Frontal cortex (tissue), 4 donors: ENCODE results near the gene ABCC2. TPM values are rescaled to one million over a fixed set of nuclear protein-coding genes. Genes with fewer than 3 reads are reported as not detected.
A peak's percentile ranks its signal among the peaks of the same experiment; 100 is the strongest.
"Not testable (repeated sequence)": the region's sequence is repeated elsewhere in the genome, so short reads cannot be mapped to it uniquely, and the experiment has no call there.

ENCODE experiments used
- DNase-seq, 2 donors: peaks; one replicate each; pipeline ENCODE4 v3.0.0; 2012; ENCODE audit warnings: low spot score in 2 of 2
- FAIRE-seq: peaks from 2 replicates; lab custom pipeline; 2012; peaks lifted over from hg19 to GRCh38; lab: Jason Lieb, UNC
- total RNA-seq: library from RNA; depleted of rRNA; stranded (reverse); fragments of >200 nt; gene quantifications from one replicate; pipeline ENCODE4 v1.2.3, GENCODE V29; 2014
- donor health status: control.
- donor health status: control.
- donor health status: control.

ABCC2 gene
- total RNA-seq: 0.41 TPM

DNA sequence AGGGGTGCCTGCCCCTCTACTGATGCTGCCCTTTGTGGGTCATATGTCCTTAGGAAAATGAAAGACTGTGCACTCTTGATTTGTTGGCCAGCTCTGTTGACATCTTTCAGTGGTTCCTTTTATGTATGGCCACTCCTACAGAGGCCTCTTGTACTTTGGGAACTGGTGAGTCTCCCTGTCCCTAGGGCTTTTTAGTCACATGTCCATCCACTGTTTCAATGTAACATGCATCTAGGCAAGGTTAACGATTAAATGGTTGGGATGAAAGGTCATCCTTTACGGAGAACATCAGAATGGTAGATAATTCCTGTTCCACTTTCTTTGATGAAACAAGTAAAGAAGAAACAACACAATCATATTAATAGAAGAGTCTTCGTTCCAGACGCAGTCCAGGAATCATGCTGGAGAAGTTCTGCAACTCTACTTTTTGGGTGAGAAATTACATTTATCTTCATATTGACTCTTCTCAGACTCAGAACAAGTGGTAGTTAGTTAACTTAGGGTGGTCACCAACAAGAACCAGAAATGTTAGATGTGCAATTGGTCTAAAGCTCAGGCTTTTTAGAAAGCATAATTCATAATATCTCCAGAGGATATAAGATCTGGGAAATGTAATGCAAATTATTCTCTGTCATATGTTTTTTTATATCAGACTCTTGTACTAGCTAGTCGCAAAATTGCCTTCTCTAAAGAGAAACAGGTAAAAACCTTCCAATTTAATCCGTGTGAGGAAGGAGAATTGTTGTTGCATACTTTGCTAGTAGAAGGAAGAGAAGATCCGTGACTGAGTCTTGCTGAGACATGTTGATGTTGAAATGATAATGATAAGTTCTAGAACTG is at the start of gene ABCC2:
Gene ABCC2 (plus strand): TSS at position 194 of the 840 bp plus-strand sequence. CDS start 205 bp downstream, at position 399.
- no peak for FAIRE-seq
- DNase-seq: no peak

DNA sequence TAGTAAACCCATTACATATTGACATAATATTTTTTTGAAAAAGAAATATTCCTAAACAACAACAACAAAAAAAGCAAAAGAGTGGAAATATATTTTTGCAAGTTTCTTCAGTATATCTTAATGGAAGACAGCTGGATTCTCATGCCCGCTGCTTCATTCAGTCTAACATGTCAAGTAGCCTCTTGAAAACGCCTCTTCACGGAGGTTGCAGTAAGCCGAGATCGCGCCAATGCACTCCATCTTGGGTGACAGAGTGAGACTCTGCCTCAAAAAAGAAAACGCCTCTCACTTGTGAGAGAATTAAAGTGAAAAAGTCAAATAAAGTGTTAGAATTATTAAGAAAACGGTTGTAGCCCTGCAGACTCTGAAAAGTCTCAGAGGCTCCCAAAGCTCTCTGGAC is 49.1 kb upstream of the ABCC2 start:
- FAIRE-seq (no peak), DNase-seq (no peak)

DNA sequence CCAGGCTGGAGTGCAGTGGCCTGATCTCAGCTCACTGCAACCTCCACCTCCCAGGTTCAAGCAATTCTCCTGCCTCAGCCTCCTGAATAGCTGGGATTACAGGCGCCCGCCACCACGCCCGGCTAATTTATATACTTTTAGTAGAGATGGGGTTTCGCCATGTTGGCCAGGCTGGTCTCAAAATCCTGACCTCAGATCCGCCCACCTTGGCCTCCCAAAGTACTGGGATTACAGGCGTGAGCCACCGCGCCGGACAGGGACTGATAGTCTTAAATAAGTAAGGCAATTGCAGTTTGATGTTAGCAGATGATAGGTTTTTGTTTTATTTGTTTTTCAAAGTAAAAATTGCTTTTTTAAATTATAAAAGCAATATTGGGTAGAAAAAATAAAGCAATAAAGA is 48.3 kb upstream of the ABCC2 start:
- not testable (repeated sequence) for DNase-seq, FAIRE-seq

DNA sequence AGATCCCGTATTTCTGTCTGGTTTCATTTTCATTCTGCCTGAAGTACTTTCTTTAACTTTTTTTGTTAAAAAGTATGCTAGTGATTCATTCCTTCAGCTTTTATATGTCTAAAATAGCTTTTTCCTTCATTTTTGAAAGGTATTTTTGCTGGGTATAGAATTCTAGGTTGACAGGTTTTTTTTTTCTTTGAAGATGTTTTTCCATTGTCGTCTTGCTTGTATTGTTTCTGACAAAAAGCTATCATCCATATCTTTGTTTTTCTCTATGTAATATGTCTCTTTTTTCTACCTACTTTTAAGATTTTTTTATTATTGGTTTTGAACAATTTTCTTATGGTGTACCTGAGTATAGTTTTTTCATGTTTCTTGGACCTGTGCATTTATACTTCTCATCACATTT is 42.2 kb upstream of the ABCC2 start:
- no peak for FAIRE-seq

DNA sequence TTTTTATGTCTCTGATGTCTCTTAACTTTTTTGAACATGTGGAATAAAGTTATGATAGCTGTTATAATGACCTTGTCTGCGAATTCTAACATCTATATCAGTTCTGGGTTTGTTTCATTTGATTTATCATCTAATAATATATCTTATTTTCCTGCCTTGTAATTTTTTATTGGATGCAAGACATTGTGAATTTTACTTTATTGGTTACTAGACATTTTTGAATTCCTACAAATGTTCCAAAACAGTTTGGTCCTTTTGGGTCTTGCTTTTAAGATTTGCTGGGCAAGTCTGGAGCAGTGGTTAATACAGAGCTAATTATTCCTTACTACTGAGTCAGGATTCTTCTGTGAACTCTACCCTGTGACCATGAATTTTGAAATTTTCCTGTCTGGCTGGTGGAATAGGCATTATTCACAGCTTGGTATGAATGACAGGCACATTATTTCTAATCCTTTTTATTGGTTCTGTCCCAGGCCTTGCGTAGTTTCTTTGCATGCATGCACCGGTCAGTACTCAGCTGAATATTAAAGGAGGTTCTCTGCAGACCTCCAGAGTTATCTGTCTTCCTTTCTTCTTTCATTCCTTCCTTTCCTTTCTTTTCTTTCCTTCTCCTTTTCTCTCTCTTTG is 41.4 kb upstream of the ABCC2 start:
- FAIRE-seq (no peak), DNase-seq (no peak)

More for the DNA sequence above, 42.2 kb upstream of the ABCC2 start:
- DNase-seq: no peak

DNA sequence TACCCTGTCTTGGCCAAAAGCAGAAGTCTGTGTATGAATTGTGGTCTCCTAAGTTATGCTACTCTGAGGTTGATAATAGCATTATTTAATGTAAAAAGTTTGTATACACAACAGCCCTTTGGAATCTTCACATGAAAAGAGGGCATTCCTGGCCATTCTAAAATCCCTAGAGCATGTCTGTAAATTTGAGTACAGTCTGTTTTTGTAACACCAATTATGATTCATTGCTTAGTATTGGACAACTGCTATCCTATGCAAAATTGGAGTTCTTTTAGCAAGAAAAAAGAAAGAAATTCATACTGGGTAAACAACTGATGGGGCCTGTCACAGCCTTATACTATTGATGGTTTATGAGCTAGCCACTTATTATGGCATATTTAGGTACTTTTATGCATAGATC is 40.2 kb upstream of the ABCC2 start:
- DNase-seq: no peak
- no peak for FAIRE-seq

DNA sequence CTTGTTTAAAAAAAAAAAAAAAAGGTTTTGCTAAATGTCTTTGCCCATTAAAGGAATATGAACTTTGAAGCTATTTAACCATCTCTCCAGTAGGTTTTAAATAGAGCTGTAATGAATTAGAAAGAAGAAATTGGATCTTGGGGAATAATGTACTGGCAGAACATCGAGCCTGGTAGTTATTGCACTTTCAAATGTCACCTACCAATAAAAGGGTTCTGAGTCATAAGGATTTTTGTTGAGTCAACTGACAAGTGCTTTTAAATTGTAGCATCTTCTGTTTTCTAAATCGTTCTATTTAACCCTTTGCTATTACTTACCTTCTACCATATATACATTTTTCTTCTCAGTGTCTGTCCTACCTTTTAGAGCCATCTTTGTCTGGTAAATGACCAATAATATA is 39.7 kb upstream of the ABCC2 start:
- FAIRE-seq (no peak), DNase-seq (no peak)

DNA sequence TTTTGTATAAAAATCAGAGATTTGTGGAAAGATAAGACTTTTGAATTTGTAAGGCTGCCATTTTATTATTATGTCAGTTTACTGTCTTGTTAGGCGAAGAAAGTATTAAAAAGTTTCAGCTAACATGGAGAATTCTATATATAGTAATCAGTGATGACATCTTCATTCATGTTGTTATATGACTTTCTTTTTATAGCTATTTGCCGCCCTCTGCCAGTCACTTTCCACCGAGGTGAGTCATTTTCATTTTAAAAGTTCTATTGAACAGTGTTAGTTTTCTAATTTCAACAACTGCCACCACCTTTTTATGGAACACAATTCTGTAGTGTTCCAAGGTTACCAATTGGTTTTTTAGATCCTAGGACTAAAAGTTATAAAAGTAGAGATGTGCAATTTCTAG is 38.6 kb upstream of the ABCC2 start:
- DNase-seq: no peak
- FAIRE-seq: no peak

DNA sequence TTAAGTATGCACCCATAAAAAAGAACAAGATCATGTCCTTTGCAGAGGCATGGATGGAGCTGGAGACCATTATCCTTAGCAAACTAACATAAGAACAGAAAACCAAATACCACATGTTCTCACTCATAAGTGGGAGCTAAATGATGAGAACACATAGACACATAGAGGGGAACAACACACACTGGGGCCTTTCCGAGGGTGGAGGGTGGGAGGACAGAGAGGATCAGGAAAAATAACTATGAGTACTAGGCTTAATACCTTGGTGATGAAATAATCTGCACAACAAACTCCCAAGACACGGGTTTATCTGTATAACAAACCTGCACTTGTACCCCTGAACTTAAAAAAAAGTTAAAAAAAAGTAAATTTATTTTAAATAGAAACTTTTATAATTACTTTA is 36.3 kb upstream of the ABCC2 start:
- DNase-seq: not testable (repeated sequence)
- FAIRE-seq: peak; percentile 80

DNA sequence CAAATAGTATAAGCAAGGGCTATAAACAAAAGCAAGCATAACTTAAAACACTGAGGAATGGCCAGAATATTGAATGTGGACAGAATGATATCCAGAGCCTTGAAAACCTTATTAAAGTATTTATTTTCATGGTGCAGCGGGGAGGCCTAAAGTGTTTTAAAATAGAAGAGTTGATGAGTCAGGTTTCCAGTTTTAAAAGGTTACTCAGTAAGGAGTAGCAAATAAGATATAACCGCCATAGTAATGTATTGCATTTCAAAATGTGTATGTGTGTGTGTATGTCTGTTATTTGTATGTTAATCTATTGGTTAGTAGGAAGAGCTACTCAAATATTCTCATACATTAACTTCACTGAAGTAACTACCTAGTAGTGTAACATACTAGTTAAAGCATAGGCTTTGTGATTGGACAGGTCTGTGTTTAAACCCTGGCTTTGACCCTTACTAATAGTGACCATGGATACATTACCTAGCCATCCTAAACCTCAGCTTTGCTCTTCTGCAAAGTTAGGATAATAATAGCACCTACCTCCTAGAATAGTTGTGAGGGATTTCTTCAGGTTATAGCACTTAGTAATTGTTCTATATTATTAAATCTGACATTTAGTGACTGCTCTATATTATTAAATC is 33.5 kb upstream of the ABCC2 start:
- FAIRE-seq: no peak
- DNase-seq: no peak

DNA sequence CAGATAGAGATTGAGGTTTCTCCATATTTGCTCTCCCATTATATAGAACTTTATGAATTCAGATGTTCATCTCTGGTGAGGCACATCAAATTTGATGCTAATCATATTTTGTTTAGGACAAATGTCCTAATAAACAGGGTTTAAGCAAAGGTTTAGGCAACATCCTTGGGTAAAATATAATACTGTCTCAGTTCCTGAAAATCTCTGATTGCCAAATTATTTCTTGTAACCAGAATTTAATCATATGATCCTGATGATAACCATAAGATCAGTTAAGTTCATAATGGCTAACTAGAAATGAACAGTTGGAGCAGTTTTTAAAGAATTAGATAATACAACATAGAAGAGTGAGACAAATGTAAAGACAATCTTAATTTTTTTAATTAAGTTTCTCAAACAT is 31.8 kb upstream of the ABCC2 start:
- FAIRE-seq: peak; percentile 30
- DNase-seq: no peak

DNA sequence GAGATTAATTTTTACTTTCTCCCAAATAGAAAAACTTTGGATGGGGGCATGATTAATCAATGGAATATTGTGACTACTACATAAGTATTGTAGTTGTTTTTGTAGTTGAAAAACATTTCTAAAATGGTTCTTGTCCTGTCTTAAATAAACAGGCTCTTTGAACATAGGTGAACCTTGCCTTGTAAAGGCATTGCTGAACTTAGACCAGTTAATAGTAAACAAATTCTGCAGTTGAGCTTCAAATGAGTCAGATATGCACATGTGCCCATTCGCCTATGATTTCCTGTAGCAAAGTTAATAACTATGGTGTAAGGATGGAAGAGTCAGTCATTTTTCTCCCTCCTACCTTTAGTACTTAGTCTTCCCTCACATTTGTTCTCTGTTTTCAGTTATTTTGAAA is 27.8 kb upstream of the ABCC2 start:
- FAIRE-seq (no peak), DNase-seq (no peak)

DNA sequence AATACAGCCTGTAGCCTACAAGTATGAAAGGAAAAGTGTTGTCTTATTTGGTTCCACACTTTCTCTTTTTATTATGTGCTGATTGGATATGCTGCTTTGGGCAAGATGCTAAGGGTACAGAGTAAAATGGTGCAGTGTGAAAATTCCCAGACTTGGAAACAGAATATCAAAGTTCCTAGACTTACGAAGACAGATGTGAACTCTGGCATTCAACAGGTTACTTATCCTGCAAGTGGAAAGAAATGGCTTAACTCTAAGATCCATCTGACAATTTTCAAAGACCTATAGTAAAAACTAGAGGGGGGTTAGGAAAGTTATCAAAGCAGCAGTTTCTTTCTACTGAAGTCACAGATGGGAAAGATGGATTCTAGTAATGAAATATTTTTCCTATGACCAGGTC is 26.3 kb upstream of the ABCC2 start:
- DNase-seq (no peak), FAIRE-seq (no peak)

DNA sequence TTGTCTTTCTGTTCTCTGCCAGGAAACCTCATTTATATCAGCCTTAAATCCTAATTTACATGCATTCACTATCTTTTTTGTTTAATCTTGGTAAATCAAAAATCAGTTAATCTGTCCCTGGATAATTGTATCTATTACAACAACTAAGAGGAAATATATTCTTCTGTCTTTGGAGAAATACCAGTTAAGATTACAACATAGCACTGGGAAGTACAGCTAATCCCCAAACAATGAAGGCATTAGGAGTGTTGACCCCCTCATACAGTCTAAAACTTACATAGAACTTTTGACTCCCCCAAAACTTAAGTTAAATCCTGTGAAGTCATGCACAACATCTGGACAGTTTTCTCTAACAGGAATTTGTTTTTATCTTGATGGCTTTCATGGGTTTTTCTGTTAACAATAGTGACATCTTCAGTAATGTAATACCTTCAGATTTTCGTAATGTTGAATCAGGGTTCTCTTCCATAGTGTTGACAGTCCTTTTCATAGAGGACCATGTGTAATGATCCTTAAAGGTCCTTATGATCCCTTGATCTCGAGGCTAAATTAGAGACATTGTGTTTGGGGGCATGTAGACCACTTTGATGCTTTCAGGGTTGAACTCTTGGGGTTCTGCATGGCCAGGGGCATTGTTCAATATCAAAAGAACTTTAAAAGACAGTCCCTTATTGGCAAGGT is 24.1 kb upstream of the ABCC2 start:
- no peak for FAIRE-seq
- DNase-seq: no peak

DNA sequence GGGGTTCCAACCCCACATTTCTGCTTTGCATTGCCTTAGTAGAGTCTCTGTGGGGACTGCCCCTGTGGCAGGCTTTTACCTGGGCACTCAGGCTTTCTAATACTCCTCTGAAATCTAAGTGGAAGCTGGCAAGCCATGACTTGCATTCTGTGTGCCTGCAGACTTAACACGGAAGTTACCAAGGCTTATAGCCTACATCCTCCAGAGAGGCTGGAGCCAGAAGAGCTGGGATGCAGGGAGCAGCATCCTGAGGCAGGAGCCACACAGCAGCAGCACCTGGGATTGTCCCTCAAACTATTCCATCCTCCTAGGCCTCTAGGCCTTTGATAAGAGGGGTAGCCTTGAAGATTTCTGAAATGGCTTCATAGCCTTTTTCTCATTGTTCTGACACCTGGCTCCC is 22.1 kb upstream of the ABCC2 start:
- FAIRE-seq: no peak
- no peak for DNase-seq

DNA sequence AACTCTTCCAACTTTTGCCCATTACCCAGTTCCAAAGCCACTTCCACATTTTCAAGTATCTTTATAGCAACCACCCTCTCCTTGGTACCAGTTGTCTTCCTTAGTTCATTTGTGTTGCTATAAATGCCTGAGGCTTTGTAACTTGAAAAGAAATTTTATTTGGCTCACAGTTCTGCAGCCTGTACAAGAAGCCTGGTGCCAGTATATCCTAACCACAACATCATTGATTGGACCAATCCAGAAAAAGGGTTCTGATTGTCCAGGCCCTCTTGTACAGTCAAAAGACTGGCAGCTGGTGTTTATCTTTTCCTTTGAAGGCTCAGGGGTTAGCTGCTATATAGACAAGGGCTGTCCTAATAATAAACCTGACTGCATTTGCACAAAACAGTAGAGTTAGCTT is 21.1 kb upstream of the ABCC2 start:
- FAIRE-seq (no peak), DNase-seq (no peak)

DNA sequence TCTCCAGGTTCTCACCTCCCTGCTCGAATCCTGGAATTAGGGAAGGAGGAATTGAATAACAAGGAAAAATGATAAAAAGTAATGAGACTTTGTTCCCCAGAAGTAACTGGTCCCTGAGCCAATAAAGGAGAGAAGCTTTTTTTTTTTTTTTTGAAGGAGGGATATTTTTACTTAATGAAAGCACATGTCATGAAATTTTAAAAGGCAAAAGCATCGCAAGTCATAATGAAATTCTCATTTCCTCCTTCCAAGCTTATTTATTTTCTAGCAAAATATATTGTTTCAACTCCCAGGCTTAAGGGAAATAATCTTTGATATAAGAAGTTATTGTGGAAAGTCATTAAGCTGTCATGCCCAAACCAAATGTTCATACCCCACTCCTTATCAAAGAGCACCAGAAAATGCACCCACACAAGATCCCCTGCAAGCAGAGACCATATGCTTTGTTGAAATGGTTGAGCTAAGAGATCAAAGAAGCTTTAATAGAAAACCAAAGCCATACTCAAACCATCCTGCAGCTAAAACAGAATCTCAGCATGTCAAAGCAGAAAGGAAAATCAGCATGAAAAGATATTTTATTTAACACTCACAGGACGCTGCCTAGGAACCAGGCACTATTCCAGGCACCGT is 16.7 kb upstream of the ABCC2 start:
- FAIRE-seq (no peak), DNase-seq (no peak)

DNA sequence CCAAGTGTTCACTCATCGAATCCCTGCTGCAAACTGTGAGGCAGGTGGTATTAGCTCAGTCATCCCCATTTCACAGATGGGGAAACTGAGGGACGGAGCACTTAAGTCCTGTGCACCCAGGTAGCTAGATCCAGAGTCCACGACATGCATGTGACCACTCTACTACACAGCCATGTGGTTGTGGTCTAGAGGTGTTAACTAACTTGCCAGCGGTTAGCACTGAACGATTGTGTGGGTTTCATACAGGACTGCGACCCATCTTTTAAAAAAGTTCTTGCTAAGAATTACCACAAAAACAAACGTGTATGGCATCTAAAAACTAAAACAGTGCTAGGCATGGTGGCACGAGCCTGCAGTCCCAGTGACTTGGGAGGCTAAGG is 16.1 kb upstream of the ABCC2 start:
- no peak for FAIRE-seq

DNA sequence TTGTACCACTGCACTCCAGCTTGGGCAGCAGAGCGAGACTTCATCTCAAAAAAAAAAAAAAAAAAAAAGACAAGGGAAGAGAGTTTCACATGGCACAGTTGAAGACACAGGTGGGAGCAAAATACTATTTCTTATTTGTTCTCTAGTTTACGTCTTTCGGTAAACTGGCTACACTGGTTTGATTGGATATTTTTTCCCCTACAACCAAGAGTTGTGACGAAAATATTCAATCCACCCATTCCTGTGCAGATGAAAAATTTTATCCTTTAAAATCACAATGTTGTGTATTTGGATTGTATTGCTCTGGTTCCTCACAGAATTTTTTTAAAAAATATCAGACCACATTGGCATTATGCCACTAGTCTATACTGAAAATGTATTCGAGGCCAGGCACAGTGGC is 14.5 kb upstream of the ABCC2 start:
- FAIRE-seq (no peak), DNase-seq (no peak)

More for the DNA sequence above, 16.1 kb upstream of the ABCC2 start:
- DNase-seq: no peak

DNA sequence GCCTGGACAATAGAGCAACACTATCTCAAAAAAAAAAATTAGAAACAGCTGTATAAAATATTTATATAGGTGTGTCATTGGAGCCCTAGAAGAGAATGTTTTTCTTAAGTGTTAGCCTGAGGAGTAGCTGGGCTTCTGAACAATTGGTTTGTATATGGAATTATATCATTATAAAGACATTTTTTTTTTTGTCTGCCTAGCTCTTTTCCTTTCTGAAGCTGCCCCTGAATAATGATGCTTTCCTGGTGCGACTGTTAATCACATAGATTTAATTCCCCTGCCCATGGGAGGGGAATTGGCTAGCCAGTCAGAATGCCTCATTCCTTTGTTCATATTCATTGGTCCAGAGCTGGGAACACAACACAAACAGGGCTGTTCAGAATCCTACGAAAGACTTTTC is 13.9 kb upstream of the ABCC2 start:
- DNase-seq (no peak), FAIRE-seq (no peak)
